ENCODE results near the gene RFC2.

The RFC2 gene

DNA sequence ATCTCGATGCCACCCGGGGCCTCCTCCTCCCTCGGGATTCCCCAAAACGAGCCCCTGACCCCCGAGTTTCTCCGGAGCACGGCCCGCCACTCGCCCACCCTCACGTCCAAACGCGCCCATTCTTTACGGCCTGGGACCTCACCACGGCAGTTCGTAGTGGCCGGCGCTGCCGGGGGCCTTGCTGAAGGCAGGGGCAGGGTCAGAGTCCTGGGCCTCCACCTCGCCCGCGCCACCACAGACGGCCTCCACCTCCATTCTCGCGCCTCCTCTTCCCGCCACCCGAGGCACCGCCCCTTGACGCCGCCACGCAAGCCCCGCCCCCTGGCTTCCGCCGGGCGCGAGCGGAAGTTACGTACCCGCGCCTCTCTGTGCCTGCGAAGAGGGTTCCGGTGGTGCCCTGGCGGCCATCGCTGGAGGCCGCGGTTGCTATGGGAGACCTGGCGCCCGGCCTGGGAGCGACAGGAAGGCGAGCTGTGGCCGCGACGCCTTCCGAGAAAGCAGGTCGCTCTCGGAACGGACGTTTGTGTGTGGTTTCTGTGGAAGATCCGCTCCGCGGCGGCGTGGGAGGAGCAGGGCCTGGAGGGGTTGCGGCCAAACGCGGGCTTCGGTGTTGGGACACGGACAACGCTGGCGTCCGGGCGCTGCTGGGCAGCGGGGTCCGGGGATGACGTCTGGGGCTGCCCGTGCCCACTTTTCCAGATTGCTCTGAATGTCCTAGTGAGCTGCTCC lies at the start of gene RFC2:
Gene RFC2, minus strand, starts transcription at position 271 of the 729 bp plus-strand sequence. Its CDS starts 16 bp downstream, at position 255.
- DNase-seq: peak; percentile 97

DNA sequence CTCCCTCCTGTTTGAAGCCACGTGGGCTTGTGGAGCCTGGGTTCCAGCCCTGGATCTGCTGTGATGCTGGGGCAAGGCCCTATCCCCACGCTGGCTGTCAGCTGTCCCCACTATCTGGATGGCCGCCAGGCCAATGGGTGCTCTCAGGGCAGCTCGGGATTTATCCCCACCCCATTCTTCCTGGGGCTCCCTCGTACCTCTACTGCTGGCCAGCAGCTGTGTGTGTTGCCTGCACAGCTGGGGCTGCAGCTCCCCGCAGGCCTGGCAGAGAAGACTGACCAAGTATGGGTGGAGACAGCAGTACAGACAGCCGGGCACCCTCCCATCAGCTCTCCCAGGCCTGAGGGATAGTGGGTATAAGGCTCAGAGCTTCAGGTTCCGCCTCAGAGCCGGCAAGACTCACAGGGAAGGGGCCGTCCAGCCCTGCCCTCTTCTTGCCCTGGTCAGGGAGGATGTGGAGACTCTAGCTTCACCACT lies 48.6 kb upstream of the RFC2 start:
- DNase-seq: no peak

DNA sequence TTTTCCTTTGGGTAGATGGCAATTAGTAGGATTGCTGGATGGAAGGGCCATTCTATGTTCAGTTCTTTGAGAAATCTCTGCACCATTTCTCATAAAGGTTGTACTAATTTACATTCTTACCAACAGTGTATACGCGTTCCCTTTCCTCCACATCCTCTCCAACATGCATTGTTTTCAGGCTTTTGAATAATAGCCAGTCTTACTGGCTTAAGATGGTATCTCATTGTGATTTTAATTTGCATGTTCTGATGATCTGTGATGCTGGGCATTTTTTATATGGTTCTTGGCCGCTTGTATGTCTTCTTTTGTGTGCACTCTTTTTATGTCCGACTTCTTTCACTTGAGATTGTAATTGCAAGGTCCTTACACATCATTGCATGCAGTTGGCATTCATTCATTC lies 46.7 kb upstream of the RFC2 start:
- no peak for DNase-seq

DNA sequence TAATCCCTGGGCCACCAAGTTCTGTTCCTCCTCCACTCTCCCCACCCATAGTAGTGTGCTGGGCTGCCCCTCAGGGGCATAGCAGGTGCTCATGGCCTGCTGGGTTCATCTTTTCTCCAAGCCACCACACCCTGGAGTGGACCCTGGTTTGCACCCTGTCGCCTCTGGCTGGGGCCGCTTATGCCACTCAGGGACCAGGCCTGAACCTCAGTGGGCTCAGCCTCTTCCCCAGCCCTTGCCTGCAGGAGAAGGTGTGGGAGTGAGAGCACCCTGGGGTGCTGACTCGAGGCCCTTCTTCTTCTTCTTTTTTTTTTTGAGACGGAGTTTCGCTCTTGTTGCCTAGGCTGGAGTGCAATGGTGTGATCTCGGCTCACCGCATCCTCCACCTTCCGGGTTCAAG lies 45.2 kb upstream of the RFC2 start:
- no peak for DNase-seq

DNA sequence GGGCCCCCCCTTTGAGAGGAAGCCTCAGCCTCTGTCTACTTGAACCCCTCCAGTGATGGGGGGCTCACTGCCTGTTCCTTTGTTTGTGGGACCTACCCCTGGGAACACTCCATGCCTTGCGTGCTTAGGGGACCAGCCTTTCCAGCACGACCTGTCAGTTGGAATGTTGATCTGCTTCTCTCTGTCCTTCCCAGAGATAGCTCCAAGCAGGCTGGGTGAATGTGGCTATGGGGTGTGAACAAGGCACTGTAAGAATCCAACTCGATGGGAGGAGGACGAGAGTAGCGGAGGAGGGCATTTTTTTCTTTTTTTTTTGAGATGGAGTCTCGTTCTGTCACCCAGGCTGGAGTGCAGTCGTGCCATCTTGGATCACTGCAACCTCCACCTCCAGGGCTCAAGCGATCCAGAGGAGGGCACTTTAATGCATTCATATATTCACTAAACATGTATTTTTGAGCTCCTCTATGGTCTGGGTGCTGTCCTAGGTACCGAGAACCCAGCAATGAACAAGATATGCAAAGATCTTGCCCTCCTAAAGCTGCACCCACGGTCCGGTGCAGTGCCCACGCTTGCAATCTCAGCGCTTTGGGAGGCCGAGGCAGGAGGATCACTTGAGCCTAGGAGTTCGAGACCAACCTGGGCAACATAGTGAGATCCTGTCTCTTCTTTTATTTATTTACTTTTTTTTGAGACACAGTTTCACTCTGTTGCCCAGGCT lies 43.5 kb upstream of the RFC2 start:
- DNase-seq: no peak

DNA sequence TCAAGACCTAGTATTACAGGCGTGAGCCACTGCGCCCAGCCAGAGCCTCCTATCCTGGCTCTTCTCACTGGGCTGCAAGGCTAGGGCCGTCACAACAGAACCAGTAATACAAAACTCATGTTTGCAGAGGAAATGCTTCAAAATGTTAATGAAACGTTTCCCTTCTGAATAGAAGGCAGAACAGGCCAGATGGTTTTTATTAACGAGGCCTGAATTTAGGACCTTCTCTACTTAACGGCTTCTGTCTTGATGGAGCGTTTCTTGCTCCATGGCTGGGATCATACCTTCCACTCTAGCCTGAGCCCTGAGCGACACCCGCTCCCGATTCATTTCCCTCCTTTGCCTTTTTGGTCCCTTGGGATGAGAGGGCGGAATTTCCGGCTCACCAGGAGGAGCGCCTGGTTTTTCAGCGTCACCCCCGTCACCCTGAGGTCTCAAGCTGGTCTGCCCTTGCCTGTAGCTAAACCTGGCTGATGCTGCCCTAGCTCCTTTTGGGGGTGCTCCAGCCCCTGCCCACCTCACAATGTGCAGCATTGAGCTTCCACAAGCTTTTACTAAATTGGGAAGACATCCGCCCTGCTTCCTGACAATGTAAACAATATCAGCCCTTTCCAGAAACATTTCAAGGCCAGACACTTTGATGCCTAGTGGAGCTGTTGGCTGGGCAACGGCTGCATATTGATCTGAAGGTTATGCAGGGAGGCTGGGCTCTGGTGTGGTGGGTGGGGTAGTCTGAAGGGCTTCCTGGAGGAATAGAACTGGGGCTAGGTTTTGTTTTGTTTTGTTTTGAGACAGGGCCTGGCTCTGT lies 40.2 kb upstream of the RFC2 start:
- no peak for DNase-seq

DNA sequence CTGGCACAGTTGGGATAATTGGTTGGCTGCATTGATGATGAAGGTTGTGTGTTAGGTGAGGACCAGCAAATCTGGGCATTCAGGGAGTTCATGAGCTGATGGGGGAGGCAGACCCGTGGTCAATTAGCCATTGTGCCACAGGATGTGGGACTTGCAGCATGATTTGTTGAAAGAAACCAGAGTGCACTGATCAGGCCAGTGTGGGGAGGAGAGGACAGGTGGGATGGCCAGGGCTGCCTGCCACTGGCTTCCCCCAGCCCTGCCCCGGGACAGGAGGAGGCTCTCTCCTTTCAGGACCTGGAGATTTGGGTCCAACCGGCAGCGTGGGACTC lies 39.3 kb upstream of the RFC2 start:
- DNase-seq: no peak

DNA sequence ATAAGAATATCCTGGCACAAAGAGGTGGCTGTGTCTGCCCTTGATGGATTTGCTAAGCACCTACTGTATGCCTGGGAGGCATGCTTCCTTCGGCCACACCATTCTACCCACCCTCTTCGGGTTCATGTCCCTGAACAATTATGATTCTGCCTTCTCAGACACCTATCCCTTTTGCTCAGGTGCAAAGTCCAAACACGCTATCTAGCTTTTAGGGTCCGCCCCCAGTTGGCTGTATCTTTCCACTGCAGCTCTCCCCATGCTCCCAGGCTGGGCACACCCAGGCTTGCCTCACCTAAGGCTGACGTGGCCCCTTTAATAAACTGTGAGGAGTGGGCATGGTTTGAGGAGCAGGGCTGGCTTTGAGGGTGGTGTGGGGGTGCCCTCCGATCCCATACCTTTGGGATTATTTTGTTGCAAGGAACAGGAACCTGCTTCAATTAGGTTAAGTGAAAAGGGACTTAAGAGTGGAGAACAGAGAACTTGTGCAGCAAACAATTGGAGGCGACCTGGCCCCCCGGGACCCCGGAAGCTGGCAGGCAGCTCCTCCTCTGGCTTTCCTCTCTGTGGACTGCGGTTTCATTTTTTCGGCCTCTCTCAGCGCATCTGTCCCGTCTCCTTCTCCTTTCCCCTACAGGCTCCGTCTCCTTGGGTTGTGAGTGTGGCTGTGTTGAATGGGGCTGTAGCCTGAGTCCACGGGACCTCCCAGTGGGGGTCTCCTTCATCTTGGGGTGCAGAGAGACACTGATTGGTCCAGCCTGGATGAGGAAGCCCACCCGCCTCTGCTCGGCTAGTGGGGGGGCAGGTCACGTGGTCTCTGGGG lies 38.8 kb upstream of the RFC2 start:
- DNase-seq: no peak

DNA sequence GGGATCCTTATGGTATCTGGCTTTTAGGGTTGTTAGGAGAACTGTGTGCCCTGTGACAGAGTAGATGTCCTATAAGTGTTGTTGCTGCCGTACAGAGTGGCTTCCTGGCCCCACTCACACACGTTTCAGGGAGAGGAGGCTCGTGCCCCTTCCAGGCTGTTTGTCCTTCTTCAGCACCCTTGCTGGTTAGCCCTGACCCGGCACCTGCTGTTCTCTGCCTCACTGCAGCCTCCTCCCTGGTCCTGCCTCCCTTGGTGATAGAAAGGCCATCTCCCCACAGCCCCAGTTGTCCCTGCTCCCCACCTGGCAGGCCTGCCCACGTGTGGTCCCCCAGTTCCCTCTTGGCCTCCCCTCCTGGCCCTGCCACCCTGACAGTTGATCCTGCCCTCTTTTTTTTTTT lies 37.3 kb upstream of the RFC2 start:
- no peak for DNase-seq

DNA sequence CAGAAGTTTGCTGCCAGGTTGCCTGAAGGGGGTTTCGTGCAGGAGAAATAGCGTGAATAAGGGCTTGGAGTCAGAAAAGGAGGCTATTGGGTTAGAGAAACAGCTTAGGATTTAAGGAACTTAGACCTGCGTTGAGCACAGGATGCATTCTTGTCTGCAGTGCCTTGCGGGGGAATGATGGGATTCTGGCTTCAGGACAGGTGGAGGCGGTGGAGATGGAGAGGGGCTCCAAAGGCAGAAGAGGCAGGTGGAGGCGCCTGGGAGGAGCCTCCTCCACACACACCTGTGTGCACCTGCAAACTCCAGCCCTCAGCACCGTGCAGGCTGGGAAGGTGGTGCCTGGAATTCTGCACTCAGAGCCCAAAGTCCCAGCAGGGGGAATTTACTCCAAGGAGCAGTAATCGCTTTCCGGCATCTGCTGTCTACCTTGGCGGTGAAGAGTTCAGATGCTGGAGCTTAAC lies 36.8 kb upstream of the RFC2 start:
- DNase-seq: no peak

DNA sequence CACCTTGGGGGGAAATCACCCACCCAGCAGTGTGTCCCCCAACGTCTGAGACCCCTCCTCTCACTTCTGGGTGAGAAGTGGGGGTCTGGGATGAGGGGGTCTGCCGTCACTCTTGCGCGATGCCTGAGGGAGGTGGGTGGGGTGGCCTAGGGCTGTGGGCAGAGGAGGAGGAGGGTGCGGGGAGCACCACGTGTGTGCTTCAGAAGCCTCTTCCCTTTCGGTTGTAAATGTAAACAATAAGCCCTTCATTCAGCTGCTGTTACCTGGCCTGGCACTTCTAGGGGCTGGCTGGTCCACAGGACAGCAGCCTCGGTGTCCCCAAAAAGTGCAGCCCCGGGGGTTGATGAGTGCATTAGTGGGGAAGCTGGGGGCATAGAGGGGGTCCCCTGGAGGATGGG lies 36.4 kb upstream of the RFC2 start:
- DNase-seq: no peak

DNA sequence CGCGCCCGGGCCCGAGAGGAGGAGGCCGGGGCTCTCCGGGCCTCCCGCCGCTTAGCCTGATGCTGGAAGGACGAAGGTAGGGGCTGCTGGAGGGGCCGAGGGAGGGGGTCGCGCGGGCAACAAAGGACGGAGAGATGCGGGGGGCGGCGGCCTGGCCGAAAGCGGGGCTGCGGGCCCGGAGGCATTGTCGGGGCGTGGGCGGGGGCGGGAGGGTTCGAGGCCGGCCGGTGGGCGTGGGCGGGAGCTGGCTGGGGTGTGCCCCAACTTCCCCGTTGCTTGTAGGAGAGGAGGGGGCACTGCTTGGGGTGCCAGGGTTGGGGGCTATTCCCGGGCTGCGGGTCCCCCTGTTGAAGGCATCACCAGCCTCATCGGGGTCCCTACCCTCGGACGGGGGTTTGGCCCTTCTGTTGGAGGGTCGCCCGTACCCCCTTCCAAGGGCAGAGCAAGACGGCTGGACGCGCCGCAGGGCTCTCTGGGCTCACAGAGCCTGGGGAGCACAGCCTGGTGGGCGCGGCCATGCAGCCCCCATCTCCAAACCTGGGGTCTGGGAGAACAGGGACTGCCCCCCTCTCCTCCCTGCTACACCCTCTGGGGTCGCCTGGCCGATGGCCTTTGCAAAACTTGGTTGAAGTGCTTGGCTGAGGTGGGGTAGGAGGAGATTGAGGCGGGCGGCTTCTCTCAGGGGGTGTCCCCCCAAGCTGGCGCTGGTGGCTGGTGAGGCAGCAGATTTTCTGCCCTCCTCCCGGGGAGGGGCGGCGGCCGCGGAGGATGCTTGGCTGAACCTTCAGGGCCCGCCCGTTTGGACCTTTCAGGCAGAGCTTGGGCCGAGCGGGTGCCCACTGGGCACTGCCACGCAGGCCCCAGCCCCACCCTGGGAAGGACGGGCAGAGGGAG lies 35.7 kb upstream of the RFC2 start:
- no peak for DNase-seq

DNA sequence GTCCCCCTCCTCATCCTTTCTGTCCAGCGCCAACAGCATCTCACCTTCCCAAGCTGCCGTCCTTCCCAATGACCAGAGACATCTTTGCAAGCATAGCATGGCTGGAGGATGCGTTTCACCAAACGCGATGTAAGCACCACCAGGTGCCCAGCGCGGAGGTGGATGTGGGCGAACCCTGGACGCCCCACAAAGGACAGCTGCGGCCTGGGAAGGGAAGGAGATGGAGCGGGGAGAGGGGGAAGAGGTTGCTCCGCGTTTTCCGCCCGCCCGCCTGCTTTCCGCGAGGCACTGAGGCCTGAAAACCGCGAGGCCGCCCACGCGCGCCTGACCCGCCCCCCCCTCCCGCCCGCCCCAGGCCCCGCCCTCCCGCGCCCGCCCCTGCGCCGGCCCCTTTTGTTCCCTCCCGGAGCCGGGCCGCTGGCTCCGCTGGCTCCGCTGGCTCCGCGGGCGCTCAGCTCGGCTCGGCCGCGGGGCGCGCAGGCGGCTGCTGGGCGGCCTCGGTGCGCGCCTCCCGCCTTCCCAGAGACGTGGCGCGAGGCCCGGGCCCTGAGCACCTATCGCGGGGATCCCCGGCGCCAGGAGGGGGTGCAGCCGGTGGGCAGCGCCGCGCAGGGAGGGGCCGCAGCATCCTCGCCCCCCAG lies 34.9 kb upstream of the RFC2 start, which contains the start of gene CLIP2:
Gene CLIP2, plus strand, starts transcription at position 390 of the 641 bp plus-strand sequence. CDS start 28,140 bp downstream, outside the sequence.
- peak; percentile 82 for DNase-seq

DNA sequence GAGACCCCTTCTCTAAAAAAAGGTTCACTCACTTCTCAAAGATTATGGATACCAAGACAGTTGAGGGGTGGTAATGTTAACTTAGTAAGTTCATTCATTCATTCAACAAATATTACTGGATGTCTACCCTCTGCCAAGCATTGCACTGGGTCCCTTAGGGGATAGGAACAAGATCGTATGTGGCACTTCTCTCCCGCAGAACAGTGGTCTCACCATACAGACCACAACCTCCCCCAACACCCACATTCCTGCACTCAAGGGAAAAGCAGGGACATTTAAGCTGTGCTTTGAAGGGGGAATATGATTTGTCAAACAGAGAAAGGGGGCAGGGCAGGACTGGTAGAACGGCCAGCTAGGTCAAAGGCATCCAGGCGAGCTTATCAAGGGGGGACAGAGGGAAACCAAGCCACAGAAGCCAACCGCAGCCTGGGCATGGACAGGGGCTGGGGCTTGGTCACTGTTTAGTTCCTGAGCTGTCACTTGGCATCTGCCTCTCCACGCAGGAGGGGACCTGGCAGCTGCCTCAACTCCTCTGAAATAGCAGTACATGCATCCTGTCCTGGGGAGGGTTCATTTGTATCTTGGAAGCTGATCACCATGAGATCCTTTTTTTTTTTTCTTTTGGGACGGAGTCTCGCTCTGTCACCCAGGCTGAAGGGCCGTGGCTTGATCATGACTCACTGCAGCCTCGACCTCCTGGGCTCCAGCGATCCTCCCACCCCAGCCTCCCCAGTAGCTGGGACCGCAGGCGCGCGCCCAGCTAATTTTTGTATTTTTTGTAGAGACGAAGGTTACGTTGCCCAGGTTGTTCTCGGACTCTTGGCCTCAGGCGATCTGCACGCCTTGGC lies 34.1 kb upstream of the RFC2 start:
- DNase-seq: no peak

DNA sequence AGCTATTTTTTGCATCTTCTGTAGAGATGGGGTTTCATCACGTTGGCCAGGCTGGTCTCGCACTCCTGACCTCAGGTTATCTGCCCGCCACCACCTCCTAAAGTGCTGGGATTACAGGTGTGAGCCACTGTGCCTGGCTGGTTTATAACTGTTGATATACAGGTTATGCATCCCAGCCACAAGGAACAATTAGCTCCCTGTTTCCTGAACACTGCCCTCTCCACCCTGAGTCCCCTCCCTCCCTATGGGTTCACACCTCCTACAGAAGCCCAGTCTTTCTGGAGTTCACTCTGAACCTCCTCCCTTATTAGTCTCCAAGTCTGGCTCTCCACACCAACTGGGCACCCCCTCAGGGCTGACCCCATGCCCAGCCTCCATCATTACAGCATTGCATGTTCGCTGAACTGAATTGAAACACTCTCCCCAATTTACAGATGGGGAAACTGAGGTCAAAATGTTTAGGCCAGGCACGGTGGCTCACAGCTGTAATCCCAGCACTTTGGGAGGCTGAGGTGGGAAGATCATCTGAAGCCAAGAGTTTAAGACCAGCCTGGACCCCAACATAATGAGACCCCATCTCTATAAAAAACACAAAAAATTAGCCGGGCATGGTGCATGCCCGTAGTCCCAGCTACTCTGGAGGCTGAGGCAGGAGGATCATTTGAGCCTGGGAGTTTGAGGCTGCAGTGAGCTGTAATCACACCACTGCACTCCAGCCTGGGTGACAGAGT lies 33.3 kb upstream of the RFC2 start:
- DNase-seq: no peak

DNA sequence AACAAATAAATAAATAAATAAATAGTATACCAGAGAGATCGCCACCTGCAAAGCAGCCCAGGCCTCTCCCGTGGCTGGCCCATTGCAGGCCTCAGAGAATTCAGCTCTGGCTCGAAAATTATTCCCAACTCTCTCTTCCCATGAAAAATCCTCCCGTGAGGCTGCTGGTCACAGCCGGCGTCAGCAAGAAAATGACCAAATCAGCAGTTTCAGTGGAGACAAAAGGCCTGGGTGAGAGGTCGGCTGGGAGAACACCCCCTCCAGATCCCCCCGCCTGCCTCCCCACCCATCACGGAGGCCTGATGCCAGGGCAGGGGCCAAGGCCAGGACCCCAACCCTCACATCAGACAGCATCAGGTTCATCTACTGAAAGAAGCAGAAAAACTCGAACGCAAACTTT lies 31.9 kb upstream of the RFC2 start:
- DNase-seq: no peak

DNA sequence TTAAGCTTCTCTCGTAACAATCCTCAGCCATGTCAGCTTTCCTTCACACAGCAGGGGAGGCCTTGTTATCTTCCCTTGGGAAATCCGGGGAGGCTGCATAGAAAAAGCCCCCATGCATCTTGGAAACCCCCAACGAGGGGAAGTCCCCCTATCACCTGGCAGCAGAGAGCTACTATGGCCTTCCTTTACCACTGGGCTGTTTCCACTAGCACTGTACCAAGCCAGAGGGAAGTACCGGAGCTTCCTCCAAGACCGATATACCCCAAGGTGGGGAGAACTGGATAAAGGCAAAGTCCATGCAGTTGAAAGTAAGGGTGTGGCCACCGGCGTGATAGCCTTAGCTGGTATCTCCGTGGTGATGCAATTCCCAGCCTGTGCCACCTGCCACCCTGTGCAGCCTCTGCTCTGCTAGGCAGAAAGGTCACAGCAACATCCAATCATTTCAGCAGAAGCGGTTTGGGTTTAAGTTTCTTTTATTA lies 30.6 kb upstream of the RFC2 start:
- no peak for DNase-seq

DNA sequence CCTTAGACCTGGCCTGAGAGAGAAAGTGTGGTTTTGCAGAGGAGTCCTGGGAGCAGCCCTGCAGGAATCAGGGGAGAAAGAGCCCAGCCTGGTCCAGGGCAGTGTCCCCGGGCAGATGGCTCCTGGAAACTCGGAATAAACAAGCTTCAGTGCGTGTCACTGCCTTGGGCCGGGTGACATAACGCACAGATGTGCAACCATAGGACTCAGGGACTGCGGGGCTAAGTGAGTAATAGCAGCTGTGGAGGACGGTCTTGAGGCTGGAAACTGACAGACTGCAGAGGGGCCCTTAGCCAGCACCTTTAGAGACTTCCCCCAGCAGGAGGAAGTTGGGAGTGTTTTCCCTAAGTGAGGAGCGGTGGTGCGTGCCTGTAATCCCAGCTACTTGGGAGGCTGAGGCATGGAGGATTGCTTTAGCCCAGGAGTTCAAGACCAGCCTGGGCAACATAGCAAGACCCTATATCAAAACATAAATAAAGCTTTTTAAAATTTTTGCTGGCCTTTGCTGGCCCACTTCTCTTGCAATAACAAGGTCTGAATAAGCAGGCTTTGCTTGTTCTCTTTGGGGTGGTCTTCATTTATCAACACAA lies 29.8 kb upstream of the RFC2 start:
- DNase-seq: no peak

All from stimulated activated CD4-positive, alpha-beta T cell treated with anti-CD3 and anti-CD28 coated beads, Interleukin-15, amount 100 ng/mL, for 24 hours (primary cell).